BLaER1 (cell line): Measurements from ENCODE around the gene EXOSC6.
"Not testable (repeated sequence)": the region's sequence is repeated elsewhere in the genome, so short reads cannot be mapped to it uniquely, and the experiment has no call there.

ENCODE experiments used
- H3K27ac ChIP-seq: shearing (Covaris generic); formaldehyde crosslinking; 2 replicates; pipeline ENCODE4 v1.8.1; 2022
- H3K27me3 ChIP-seq: shearing (Covaris generic); formaldehyde crosslinking; 2 replicates; pipeline ENCODE4 v1.8.1; 2022
- H3K36me3 ChIP-seq: shearing (Covaris generic); formaldehyde crosslinking; 2 replicates; pipeline ENCODE4 v1.8.1; 2022
- H3K4me1 ChIP-seq: shearing (Covaris generic); formaldehyde crosslinking; 2 replicates; pipeline ENCODE4 v1.8.1; 2022
- H3K4me2 ChIP-seq: shearing (Covaris generic); formaldehyde crosslinking; 2 replicates; pipeline ENCODE4 v1.8.1; 2022
- H3K4me3 ChIP-seq: shearing (Covaris generic); formaldehyde crosslinking; 2 replicates; pipeline ENCODE4 v1.8.1; 2022
- H3K9ac ChIP-seq: shearing (Covaris generic); formaldehyde crosslinking; 2 replicates; pipeline ENCODE4 v1.8.1; 2022
- H3K9me3 ChIP-seq: shearing (Covaris generic); formaldehyde crosslinking; 2 replicates; pipeline ENCODE4 v1.8.1; 2022
- H4K20me1 ChIP-seq: shearing (Covaris generic); formaldehyde crosslinking; 2 replicates; pipeline ENCODE4 v1.8.1; 2022
- Cebpa-rat ChIP-seq: shearing (Covaris generic); IDR thresholded peaks from 2 replicates; pipeline ENCODE4 v1.8.1; 2022

EXOSC6 gene

GRCh38 chr16:70276392-70276791 lies 24.7 kb upstream of the EXOSC6 start:
- no peaks in the 10 kb centered on the region for H3K27me3 ChIP-seq
- H3K27ac ChIP-seq = no peak overlapping the region
- H3K4me1 ChIP-seq = no peaks in the 10 kb centered on the region
- no peak overlapping the region for H3K4me3 ChIP-seq
- H3K36me3 ChIP-seq = peaks cover 99% of the 10 kb centered on the region
- TF ChIP-seq Cebpa-rat = no peak
- H3K9ac ChIP-seq = no peak overlapping the region
- no peak overlapping the region for H3K4me2 ChIP-seq
- peaks cover 78% of the 10 kb centered on the region for H4K20me1 ChIP-seq
- H3K9me3 ChIP-seq = no peaks in the 10 kb centered on the region

- no peak for TF ChIP-seq Cebpa-rat
- Histone ChIP-seq H3K9me3 (no peaks in the 10 kb centered on the region), H4K20me1 (peaks cover 67% of the 10 kb centered on the region), H3K36me3 (peaks cover 99% of the 10 kb centered on the region), H3K27ac (no peak overlapping the region), H3K4me3 (no peak overlapping the region), H3K4me2 (no peak overlapping the region), H3K27me3 (no peaks in the 10 kb centered on the region), H3K4me1 (peaks cover 11% of the 10 kb centered on the region), H3K9ac (no peak overlapping the region)
Measured at GRCh38 chr16:70271696-70272095, 20.0 kb upstream of the EXOSC6 start.

- H3K27ac ChIP-seq = no peak overlapping the region
- H3K4me2 ChIP-seq = no peak overlapping the region
- no peak for TF ChIP-seq Cebpa-rat
- peaks cover 11% of the 10 kb centered on the region for H3K4me1 ChIP-seq
- no peak overlapping the region for H3K4me3 ChIP-seq
- no peaks in the 10 kb centered on the region for H3K9me3 ChIP-seq
- peaks cover 61% of the 10 kb centered on the region for H4K20me1 ChIP-seq
- no peaks in the 10 kb centered on the region for H3K27me3 ChIP-seq
- H3K36me3 ChIP-seq = peaks cover 99% of the 10 kb centered on the region
- no peak overlapping the region for H3K9ac ChIP-seq
Measured at GRCh38 chr16:70270176-70270575, 18.4 kb upstream of the EXOSC6 start.

- no peak for TF ChIP-seq Cebpa-rat
- no peak overlapping the region for H3K4me2 ChIP-seq
- no peak overlapping the region for H3K27ac ChIP-seq
- H3K9me3 ChIP-seq = no peaks in the 10 kb centered on the region
- peaks cover 100% of the 10 kb centered on the region for H3K36me3 ChIP-seq
- peaks cover 11% of the 10 kb centered on the region for H3K4me1 ChIP-seq
- H4K20me1 ChIP-seq = peaks cover 63% of the 10 kb centered on the region
- no peak overlapping the region for H3K4me3 ChIP-seq
- H3K27me3 ChIP-seq = no peaks in the 10 kb centered on the region
- H3K9ac ChIP-seq = no peak overlapping the region
Measured at GRCh38 chr16:70269471-70269870, 17.7 kb upstream of the EXOSC6 start.

- not testable (repeated sequence) for H3K9me3 ChIP-seq, H3K27me3 ChIP-seq, H3K4me2 ChIP-seq, H3K9ac ChIP-seq, H3K27ac ChIP-seq, H3K4me3 ChIP-seq
- peaks cover 11% of the 10 kb centered on the region for H3K4me1 ChIP-seq
- peaks cover 100% of the 10 kb centered on the region for H3K36me3 ChIP-seq
- peaks cover 59% of the 10 kb centered on the region for H4K20me1 ChIP-seq
Measured at GRCh38 chr16:70267922-70268321, 16.2 kb upstream of the EXOSC6 start.

- Histone ChIP-seq H3K4me1 (peaks cover 11% of the 10 kb centered on the region), H3K27me3 (no peaks in the 10 kb centered on the region), H3K9ac (no peak overlapping the region), H3K4me2 (no peak overlapping the region), H3K9me3 (no peaks in the 10 kb centered on the region), H3K4me3 (no peak overlapping the region), H4K20me1 (peaks cover 55% of the 10 kb centered on the region), H3K27ac (no peak overlapping the region), H3K36me3 (peaks cover 100% of the 10 kb centered on the region)
- TF ChIP-seq Cebpa-rat = no peak
Measured at GRCh38 chr16:70267516-70267915, 15.8 kb upstream of the EXOSC6 start.

GRCh38 chr16:70259903-70260302 lies 8.2 kb upstream of the EXOSC6 start:
- not testable (repeated sequence) for H3K27me3 ChIP-seq, H3K4me2 ChIP-seq, H3K4me3 ChIP-seq, H3K9me3 ChIP-seq, H3K4me1 ChIP-seq, H3K27ac ChIP-seq, H3K9ac ChIP-seq
- Histone ChIP-seq H3K36me3 (peaks cover 100% of the 10 kb centered on the region), H4K20me1 (peaks cover 47% of the 10 kb centered on the region; the same call in 1 of the 2 replicates)

GRCh38 chr16:70258946-70259345 lies 7.2 kb upstream of the EXOSC6 start:
- Histone ChIP-seq H3K4me1 (no peaks in the 10 kb centered on the region), H3K36me3 (peaks cover 100% of the 10 kb centered on the region), H3K27me3 (no peaks in the 10 kb centered on the region), H3K4me3 (no peak overlapping the region), H3K4me2 (no peak overlapping the region), H3K9ac (no peak overlapping the region), H3K9me3 (no peaks in the 10 kb centered on the region), H3K27ac (no peak overlapping the region), H4K20me1 (peaks cover 52% of the 10 kb centered on the region; the same call in 1 of the 2 replicates)
- no peak for TF ChIP-seq Cebpa-rat

- H3K4me2 ChIP-seq = no peak overlapping the region
- no peak overlapping the region for H3K27ac ChIP-seq
- peaks cover 51% of the 10 kb centered on the region; the same call in 1 of the 2 replicates for H4K20me1 ChIP-seq
- no peak overlapping the region for H3K4me3 ChIP-seq
- H3K9me3 ChIP-seq = no peaks in the 10 kb centered on the region
- no peak for TF ChIP-seq Cebpa-rat
- H3K9ac ChIP-seq = no peak overlapping the region
- no peaks in the 10 kb centered on the region for H3K4me1 ChIP-seq
- H3K27me3 ChIP-seq = no peaks in the 10 kb centered on the region
- peaks cover 100% of the 10 kb centered on the region for H3K36me3 ChIP-seq
Measured at GRCh38 chr16:70258065-70258464, 6.3 kb upstream of the EXOSC6 start.

- Histone ChIP-seq H3K27ac (no peak overlapping the region), H3K4me2 (no peak overlapping the region), H3K9me3 (no peaks in the 10 kb centered on the region), H4K20me1 (peaks cover 56% of the 10 kb centered on the region; the same call in 1 of the 2 replicates), H3K36me3 (peaks cover 100% of the 10 kb centered on the region), H3K4me3 (no peak overlapping the region), H3K27me3 (no peaks in the 10 kb centered on the region), H3K4me1 (no peaks in the 10 kb centered on the region), H3K9ac (no peak overlapping the region)
- no peak for TF ChIP-seq Cebpa-rat
Measured at GRCh38 chr16:70257391-70257790, 5.7 kb upstream of the EXOSC6 start.

- Histone ChIP-seq H4K20me1 (peaks cover 62% of the 10 kb centered on the region), H3K36me3 (peaks cover 87% of the 10 kb centered on the region), H3K27me3 (no peaks in the 10 kb centered on the region), H3K4me2 (no peak overlapping the region), H3K9me3 (no peaks in the 10 kb centered on the region), H3K4me1 (no peaks in the 10 kb centered on the region), H3K27ac (no peak overlapping the region), H3K4me3 (no peak overlapping the region), H3K9ac (no peak overlapping the region)
- no peak for TF ChIP-seq Cebpa-rat
Measured at GRCh38 chr16:70255574-70255973, 3.8 kb upstream of the EXOSC6 start.
